ENCODE results near the gene FASN. TPM values are rescaled to one million over a fixed set of nuclear protein-coding genes. Genes with fewer than 3 reads are reported as not detected.
A peak's percentile ranks its signal among the peaks of the same experiment; 100 is the strongest.

Gene FASN
- total RNA-seq, 1 experiment from 2014 or later: 433 TPM

DNA sequence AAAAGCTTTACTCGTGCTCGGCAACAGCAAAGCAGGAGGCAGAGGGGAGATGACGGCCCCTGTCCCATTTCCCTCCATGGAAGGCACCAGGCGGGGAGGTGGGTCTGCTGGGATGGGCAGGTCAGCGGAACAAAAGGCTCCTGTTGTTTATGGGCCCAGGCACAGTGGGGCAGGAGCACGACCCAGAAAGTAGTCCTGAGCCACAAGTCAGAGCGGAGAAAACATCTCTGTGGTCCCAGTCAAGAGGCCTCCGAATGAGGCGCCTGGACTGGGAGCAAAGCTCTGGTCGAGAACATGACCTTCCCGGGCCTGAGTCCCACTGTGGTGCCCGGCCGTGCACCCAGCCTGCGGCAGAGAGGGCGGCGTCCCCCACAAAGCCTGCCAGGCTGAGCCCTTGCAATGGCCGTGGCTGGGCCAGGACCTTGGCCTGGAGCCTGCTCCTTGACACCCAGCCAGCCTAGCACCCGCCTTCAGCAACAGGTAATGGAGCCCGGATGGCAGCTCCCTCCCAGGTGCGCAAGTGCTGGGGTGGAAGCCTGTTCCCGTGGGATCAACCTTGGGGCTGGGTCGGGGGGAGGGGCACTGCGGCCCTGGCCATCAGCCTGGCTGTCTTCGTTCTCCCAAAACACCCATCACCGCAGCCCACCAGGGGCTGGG is 50.0 kb downstream of the FASN start:
- H3K14ac ChIP-seq (ENCODE audit: insufficient read depth, low read length): no peak overlapping the region
- H2BK5ac ChIP-seq (ENCODE audit: insufficient read length, low read length): no peak overlapping the region
- no peaks in the 10 kb centered on the region; the same call in 1 of the 2 replicates for H3K4me1 ChIP-seq (ENCODE audit: insufficient read depth, low read length)
- Mint-ChIP-seq H3K4me3 (no peak overlapping the region), H3K27ac (peak overlapping the region in 1 of 3 experiments; percentile 49; a peak in 2 of 7 replicates), H3K9me3 (no peaks in the 10 kb centered on the region), H3K4me1 (peaks cover 5 to 17% of the 10 kb centered on the region in 2 experiments; a peak in 2 of 4 replicates), H3K27me3 (ENCODE audit: low read depth) (no peaks in the 10 kb centered on the region; the same call in 1 of the 2 replicates), H3K36me3 (ENCODE audit: insufficient read depth in 1 of 3, low read depth in 3 of 3) (peaks cover 6 to 23% (median 21%) of the 10 kb centered on the region in 3 experiments; a peak in 6 of 7 replicates)
- H3K79me2 ChIP-seq (ENCODE audit: insufficient read depth, low read length): no peaks in the 10 kb centered on the region
- no peaks in the 10 kb centered on the region for H3K23me2 ChIP-seq (ENCODE audit: insufficient read length, low read depth, low read length, poor library complexity, severe bottlenecking)
- no peak overlapping the region for H2BK120ac ChIP-seq (ENCODE audit: low read depth, low read length, poor library complexity, severe bottlenecking)
- no peak for DNase-seq
- H2AK5ac ChIP-seq (ENCODE audit: insufficient read length, low read length): no peak overlapping the region
- WGBS (ENCODE audit: extremely low coverage, insufficient read length, low lambda C conversion rate): no CpG with 5 or more reads among the region's 25 CpGs
- no peak overlapping the region for H3K18ac ChIP-seq (ENCODE audit: insufficient read length, low read depth, low read length)
- no peaks in the 10 kb centered on the region for H3K27me3 ChIP-seq (ENCODE audit: insufficient read depth, low read length)
- no peak overlapping the region for H4K8ac ChIP-seq (replicated peaks; ENCODE audit: insufficient read length, low read depth, low read length)
- H3K23ac ChIP-seq (ENCODE audit: insufficient read length, low read depth, low read length): no peak overlapping the region
- H4K20me1 ChIP-seq (ENCODE audit: control insufficient read depth, insufficient read depth, insufficient read length): no peaks in the 10 kb centered on the region
- H2AFZ ChIP-seq (ENCODE audit: low read length): no peak overlapping the region
- TF ChIP-seq, protein P1, sequence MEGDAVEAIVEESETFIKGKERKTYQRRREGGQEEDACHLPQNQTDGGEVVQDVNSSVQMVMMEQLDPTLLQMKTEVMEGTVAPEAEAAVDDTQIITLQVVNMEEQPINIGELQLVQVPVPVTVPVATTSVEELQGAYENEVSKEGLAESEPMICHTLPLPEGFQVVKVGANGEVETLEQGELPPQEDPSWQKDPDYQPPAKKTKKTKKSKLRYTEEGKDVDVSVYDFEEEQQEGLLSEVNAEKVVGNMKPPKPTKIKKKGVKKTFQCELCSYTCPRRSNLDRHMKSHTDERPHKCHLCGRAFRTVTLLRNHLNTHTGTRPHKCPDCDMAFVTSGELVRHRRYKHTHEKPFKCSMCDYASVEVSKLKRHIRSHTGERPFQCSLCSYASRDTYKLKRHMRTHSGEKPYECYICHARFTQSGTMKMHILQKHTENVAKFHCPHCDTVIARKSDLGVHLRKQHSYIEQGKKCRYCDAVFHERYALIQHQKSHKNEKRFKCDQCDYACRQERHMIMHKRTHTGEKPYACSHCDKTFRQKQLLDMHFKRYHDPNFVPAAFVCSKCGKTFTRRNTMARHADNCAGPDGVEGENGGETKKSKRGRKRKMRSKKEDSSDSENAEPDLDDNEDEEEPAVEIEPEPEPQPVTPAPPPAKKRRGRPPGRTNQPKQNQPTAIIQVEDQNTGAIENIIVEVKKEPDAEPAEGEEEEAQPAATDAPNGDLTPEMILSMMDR (conservative IDR thresholded peaks at IDR 0.05): no peak
- no peak overlapping the region for H3K27ac ChIP-seq (ENCODE audit: insufficient read length, low read depth, low read length)
- no peak overlapping the region for H3K9ac ChIP-seq (ENCODE audit: extremely low read depth, insufficient read length, low read length)
- H4K5ac ChIP-seq (ENCODE audit: insufficient read length, low read depth, low read length): no peak overlapping the region
- no peak overlapping the region for H2BK20ac ChIP-seq (ENCODE audit: low read depth, low read length, poor library complexity, severe bottlenecking)
- no peak overlapping the region for H3K4me2 ChIP-seq (ENCODE audit: insufficient read depth, insufficient read length, low read length)
- no peak overlapping the region for H2BK15ac ChIP-seq (ENCODE audit: low read depth, low read length)
- H3T11ph ChIP-seq (ENCODE audit: low read length): no peak overlapping the region
- no peak overlapping the region for H4K91ac ChIP-seq (ENCODE audit: insufficient read length, low read depth, low read length)
- H2BK12ac ChIP-seq (ENCODE audit: insufficient read length, low read depth, low read length): no peak overlapping the region
- H3K4ac ChIP-seq (ENCODE audit: low read depth, low read length): no peak overlapping the region
- no peaks in the 10 kb centered on the region for H3K9me3 ChIP-seq (ENCODE audit: control insufficient read depth, low read depth, low read length)
- peaks cover 2% of the 10 kb centered on the region for H3K79me1 ChIP-seq (ENCODE audit: insufficient read depth, low read depth, low read length, poor library complexity, severe bottlenecking)
- H3K56ac ChIP-seq (ENCODE audit: insufficient read length, low read depth, low read length): no peak overlapping the region

Measured in H9 (cell line).